NOMO-1 (cell line): Measurements from ENCODE around the gene LRRC26.
A peak's percentile ranks its signal among the peaks of the same experiment; 100 is the strongest.

Experiments used
- DNase-seq, 2 experiments: peaks; one replicate each; lab custom pipeline; 2025; ENCODE audit not compliant: unreplicated experiment in 2 of 2; lab: John Stamatoyannopoulos, UW

The LRRC26 gene

DNA sequence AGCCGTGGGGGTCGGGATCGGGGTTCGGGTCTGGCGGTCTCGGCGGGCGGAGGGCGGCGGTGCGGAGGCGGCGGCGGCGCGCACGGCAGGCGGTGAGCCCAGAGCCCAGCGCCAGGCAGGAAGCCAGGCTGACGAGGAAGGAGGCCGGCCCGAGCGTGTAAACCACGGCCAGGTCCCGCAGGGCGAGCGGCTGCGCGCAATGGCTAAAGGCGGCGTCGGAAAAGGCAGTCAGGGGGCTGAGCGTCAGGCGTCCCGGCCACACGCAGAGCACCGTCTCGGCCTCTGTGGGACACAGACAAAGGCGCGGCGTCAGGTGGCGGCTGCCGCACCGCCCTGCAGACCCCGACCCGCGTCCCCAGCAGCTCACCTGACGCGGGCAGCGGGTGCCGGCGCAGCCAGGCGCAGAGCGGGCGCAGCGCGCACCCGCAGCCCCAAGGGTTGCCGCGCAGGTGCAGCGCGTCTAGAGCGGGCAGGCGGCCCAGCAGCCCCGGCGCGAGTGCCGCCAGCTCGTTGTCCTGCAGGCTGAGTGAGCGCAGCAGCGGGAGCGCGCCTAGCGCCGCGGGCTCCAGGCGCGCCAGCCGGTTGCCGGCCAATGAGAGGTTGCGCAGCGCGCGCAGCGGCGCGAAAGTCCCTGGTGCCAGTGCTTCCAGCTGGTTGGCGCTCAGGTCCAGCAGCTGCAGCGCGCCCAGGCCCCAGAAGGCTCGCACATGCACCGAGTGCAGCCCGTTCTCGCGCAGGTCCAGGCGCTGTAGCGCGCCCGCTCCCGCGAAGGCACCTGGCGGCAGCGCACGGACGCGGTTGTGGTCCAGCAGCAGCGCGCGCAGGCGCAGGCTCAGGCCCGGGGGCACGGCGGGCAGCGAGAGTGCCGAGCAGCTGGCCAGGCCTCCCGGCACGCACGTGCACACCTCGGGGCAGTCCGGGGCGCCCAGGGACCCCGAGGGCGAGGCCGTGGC, 671 bp downstream of the LRRC26 start:
- DNase-seq: peak; percentile 47 to 69

DNA sequence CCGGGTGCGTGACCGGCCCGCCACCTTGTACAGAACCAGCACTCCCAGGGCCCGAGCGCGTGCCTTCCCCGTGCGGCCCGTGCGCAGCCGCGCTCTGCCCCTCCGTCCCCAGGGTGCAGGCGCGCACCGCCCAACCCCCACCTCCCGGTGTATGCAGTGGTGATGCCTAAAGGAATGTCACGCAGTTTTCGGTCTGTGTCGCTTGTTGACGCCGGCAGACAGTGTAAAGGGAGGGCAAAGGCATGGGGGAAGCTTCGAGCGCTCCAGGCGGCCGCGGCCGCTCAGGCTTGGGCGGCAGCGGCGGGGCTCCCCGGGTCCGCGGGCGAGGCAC, 1.3 kb downstream of the LRRC26 start:
- peak in 1 of 2 experiments; percentile 45 for DNase-seq

- no peak for DNase-seq
Observed at GRCh38 chr9:137167747-137168572, 1.9 kb downstream of the LRRC26 start.

DNA sequence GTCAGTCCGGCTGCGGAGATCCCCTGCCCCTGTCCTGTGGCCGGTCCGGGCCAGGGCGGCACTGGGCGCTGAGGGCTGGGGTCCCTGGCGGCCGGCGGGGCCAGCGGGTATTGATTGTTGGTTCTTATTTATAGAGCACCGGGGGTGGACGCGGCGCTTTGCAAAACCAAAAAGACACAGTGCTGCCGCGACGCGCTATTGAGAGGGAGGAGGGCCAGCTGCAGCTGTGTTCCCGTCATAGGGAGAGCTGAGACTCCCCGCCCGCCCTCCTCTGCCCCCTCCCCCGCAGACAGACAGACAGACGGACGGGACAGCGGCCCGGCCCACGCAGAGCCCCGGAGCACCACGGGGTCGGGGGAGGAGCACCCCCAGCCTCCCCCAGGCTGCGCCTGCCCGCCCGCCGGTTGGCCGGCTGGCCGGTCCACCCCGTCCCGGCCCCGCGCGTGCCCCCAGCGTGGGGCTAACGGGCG, 2.5 kb downstream of the LRRC26 start:
- DNase-seq: no peak

DNA sequence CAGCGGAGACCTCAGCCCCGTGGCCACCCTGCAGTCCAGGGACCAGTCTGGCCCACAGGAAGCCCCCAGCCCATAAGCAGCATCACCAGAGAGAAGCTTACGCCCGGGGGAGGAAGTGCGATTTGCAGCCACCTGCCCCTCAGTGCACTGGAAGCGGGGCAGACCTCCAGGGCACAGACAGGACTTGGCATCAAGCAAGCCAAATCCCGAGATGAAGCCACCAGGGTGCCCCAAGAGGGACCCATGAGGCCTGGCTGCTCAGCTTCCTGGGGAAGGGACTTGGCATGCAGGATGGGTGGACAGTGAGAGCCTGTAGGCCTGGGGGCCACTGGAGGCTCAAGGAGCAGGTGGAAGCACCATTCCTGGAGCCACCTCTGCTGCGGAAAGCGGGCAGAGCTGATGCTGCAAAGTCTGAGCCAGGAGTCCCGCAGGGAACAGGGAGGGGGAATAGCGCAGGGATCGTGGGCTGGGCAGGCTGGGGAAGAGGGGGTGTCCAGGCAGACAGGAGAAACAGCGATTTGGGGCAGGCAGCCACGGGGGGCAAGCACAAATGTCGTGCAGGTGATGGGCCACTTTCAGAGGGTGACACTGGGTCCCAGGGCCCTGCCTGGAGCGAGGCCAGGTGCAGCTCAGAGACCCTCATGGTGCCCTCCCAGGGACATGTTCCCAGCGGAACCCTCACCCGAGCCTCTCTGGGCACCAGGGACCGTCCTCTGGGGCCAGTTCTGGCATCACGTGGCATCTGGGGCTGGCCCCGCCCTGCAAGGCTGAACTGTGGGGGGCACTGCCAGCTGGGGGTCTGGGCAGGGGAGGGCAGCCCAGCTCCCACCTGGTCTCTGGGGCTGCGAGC, 3.2 kb downstream of the LRRC26 start:
- no peak for DNase-seq

- DNase-seq: no peak
Observed at GRCh38 chr9:137165250-137165836, 4.5 kb downstream of the LRRC26 start.

GRCh38 chr9:137164370-137165249, 5.2 kb downstream of the LRRC26 start:
- DNase-seq: no peak

- no peak for DNase-seq
Observed at GRCh38 chr9:137163805-137164204, 6.0 kb downstream of the LRRC26 start.

GRCh38 chr9:137163365-137163715, 6.5 kb downstream of the LRRC26 start:
- no peak for DNase-seq

DNA sequence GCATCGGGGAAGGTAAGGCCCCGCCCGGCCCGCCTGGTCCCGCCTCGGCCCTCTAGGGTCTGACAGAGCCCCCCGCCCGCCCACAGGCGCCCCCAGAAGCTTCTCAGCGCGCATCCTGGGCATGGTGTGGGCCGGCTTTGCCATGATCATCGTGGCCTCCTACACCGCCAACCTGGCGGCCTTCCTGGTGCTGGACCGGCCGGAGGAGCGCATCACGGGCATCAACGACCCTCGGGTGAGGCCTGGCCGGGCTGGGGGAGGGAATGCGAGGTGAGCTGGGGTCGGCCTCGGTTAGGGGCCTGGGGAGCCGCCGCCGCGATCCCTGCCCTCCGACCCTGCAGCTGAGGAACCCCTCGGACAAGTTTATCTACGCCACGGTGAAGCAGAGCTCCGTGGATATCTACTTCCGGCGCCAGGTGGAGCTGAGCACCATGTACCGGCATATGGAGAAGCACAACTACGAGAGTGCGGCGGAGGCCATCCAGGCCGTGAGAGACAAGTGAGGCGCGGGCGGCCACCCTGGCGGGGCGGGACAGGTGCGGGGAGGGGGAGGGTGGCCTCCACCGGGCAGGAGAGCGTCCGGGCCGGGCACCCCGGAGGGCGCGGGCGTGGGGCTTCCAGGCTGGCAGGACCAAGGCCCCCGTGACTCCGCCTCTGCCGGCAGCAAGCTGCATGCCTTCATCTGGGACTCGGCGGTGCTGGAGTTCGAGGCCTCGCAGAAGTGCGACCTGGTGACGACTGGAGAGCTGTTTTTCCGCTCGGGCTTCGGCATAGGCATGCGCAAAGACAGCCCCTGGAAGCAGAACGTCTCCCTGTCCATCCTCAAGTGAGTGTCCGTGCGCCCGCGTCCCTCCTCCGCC, 7.1 kb downstream of the LRRC26 start:
- DNase-seq: no peak

DNA sequence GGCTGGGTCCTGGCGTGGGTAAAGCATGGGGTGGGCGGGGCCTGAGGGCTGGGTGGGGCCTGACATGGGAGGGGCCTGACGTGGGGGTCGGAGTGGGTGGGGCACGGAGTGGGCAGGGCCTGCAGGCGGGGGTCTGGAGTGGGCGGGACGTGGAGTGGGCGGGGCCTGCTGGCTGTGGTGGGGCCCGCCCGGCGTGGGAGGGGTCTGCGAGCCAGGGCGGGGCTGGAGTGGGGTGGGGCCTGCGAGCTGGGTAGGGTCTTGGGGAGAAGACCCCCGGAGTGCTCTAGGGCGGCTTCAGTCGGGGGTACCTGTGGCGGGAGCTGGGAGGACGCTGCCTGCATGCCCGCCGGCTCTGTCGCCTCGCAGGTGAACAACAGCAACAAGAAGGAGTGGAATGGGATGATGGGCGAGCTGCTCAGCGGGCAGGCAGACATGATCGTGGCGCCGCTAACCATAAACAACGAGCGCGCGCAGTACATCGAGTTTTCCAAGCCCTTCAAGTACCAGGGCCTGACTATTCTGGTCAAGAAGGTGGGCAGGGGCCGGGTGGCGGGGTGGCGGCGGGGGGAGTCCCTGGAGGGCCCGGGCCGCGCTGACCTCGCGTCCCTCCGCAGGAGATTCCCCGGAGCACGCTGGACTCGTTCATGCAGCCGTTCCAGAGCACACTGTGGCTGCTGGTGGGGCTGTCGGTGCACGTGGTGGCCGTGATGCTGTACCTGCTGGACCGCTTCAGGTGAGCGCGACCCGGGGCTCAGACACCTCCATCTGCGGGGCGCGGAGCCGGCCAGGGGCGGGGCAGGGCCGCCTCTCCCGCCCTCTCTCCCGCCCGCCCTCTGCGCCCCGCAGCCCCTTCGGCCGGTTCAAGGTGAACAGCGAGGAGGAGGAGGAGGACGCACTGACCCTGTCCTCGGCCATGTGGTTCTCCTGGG, 8.0 kb downstream of the LRRC26 start:
- DNase-seq: no peak

GRCh38 chr9:137160716-137161557, 8.9 kb downstream of the LRRC26 start:
- no peak for DNase-seq

DNA sequence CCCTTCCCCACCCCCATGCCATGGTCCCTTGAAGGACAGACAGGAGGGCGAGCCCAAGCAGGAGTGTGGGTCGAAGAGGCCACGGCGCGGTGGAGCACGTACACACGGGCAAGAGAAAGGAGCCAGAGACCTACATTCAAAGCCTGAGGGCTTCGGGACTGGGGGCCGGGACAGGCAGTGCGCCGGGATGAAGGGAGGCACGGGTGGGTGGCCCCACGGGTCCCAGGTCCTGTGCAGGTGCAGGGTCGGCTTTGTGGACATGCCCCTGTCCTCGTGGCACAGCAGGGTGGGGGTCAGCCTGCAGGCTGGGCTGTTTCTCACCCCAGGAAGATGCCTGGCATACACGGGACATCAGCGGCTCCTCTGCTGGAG, 9.8 kb downstream of the LRRC26 start:
- no peak for DNase-seq

DNA sequence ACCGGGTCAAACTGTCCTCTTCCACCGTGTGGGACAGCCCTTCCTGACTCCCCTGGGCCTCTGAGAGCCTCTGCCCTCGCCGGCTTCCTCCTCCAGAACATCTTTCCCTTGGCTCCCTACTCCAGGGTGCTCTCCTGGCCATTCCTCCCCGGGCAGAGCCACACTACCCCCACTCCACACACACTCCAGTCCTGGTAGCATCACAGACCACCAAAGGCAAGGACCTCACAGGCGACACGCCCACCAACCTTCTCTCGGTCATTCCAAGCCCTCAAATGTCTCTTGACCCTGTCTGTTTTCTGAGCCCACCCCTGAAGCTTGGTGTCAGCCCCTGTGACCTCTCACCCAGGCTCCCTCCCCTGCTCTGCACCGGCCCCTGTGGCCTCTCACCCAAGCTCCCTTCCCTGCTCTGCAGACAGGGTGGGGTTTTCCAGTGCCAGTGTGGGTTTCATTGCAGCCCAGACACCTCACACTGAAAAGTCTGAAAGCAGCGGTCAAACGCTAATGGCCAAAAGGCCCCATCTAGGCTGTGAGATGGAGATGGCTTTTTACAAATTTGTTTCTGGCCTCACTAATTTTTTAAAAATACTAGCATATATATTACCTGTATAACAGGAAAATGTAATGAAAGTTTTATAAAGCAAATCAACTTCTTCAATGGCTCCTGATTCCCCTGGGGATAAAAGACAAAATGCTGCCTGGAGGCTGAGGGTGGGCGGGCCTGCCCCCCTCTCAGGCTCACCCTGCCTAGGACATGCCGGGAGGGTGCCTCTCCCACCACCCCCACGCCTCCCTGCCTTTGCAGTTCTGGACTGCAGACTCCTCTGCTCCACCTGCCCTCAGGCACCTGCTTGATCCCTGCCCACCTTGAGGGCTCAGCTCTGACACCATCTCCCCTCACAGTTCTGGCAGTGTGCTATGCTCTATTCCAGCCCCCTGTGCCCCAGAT, 10.5 kb downstream of the LRRC26 start:
- no peak for DNase-seq

DNA sequence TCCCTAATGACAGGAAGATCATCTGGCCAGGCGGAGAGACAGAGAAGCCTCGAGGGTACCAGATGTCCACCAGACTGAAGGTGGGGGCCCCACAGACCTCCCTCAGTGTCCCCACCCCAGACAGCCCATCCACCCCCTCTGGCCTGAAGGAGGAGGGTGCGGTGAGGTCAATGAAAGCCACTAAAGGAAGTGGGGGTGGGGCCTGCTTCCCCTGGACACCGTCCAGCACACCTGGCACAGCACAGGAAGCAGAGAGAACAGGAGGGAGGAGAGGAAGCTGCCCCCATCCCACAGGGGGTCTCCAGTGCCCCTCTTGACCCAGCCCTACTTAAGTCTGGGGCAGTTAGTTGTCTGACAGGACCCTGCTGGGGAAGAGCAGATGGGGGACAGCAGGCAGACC, 11.2 kb downstream of the LRRC26 start:
- no peak for DNase-seq
